Spleen (tissue), 7 donors: Measurements from ENCODE around the gene SRSF4.

ENCODE experiments used
- CTCF ChIP-seq, 11 experiments: fragments of 200-600 bp in 7 of 11; fragments of 450-650 bp in 4 of 11; sonication (generic) in 4 of 11; IDR thresholded peaks in 8 of 11; conservative IDR thresholded peaks in 3 of 11; 1 replicate in 7 of 11; 2 replicates in 4 of 11; pipeline versions ENCODE4 v1.4.0 to v1.8.0; 2016 to 2021; ENCODE audit warnings: antibody characterized with exemption in 11 of 11, inconsistent platforms in 4 of 11, mild to moderate bottlenecking in 1 of 11
- POLR2A ChIP-seq, 3 donors: fragments of 450-650 bp; IDR thresholded peaks; one replicate each; pipeline ENCODE4 v1.5.1; 2017; ENCODE audit warnings: antibody characterized with exemption in 3 of 3, mild to moderate bottlenecking in 1 of 3
- POLR2AphosphoS5 ChIP-seq, 3 donors: sonication (generic); formaldehyde crosslinking; IDR thresholded peaks; one replicate each; pipeline ENCODE4 v1.5.1; 2017; ENCODE audit warnings: antibody characterized with exemption in 3 of 3
- donor health status: DM: no; HTN: no; CAD: no; lungs with moderate emphysema.
- donor health status: DM: no; HTN: no; CAD: no.
- donor health status: DM: no; HTN: no; CAD: no.

- TF ChIP-seq CTCF (IDR thresholded peaks at IDR 0.05 in 8 of 11, conservative IDR thresholded peaks at IDR 0.05 in 3 of 11) (no peak), POLR2A (IDR thresholded peaks at IDR 0.05) (no peak), POLR2AphosphoS5 (IDR thresholded peaks at IDR 0.05) (no peak)
Observed at GRCh38 chr1:29197993-29198392, 16.3 kb upstream of the SRSF4 start.
